Myocyte (in vitro differentiated cells): ENCODE results near the gene BMS1. TPM values are rescaled to one million over a fixed set of nuclear protein-coding genes. Genes with fewer than 3 reads are reported as not detected.
"Not testable (repeated sequence)": the region's sequence is repeated elsewhere in the genome, so short reads cannot be mapped to it uniquely, and the experiment has no call there.

Experiments used
- DNase-seq: peaks from one replicate; pipeline ENCODE4 v3.0.0-alpha.2; 2012; ENCODE audit warnings: low read depth
- total RNA-seq: library from RNA; depleted of rRNA; stranded (reverse); fragments of >200 nt; gene quantifications from 2 replicates; pipeline ENCODE4 v1.2.3, GENCODE V29; 2014

The BMS1 gene
- total RNA-seq, 1 donor from 2014 or later = 16.2 TPM

DNA sequence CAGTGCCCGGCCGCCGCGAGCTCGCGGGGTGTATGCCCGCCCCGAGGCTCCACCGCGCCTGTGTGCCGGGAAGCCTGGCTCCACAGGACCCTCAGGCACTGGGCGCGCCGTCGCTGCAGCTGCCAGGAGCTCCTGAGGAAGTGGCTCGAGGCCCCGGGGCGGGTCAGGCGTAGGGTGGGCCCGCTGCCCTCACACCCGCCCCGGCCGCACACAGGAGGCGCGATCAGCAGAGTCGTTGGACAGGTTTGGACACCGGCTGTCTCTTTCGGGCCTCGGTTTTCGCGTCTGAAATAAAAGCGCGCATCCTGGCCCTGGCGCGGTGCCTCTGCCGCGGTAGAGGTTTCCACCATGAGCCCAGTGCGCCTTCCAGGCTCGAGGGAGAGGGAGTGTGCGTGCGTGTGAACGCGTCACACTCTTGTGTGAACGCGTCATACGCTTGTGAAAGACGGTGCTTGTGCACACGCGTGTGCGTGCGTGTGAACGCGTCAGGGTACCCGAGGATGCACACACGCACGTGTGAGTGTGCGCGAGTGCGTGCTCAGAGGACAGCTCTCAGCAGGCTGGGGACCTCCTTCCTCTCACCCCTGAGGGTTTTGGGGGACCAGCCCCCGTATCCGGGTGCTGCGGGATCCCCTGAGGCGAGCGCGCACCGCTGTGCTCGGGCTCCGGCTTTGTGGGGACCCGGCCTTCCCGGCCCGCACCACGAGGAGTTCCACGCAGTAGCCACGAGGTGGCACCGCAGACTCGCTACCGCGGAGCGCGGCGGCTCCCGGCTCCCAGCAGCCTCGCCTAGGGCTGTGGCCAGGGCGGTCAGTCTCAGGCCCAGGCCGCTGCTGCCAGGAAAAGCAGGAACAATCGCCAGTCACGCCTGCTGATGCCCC is 83.8 kb downstream of the BMS1 start:
- peak; percentile 79 for DNase-seq

DNA sequence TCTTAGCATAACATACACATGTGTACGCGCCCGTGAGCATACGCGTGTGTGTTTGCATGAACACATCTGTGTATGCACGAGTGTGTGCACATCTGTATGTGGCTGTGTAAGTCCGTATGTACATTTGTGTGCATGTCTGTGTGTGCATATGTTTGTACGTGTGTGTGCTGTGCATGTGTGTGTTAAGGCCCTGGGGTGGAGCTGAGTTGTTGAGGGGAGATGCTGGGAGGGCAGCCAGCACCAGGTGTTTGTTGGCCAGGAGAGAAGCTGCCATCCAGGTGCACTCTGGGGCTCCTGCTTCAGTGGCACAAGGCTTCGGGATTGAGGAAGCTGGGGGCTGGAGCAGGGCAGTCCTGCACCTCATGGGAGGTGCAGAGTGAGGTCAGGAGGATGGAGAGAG is 85.0 kb downstream of the BMS1 start:
- DNase-seq = no peak

DNA sequence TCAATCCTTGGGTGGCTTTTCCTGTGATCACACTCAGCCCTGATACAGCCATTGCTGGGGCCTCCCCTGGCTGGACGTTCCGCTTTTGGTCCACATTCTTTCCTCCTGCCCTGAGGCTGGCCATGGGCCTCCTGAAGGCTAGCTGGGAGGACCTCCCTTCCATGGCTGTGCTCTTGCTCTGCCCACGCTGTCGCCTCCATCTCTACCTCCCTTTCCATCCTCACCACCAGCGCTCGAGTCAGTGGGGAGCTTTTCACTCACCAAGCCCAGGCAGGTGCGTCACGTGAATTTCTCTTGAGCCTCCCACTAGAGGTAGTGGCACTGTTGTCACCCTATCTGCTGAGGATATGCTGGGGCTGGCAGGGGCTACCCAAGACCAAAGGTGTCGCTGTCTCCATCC is 85.9 kb downstream of the BMS1 start:
- DNase-seq = no peak

DNA sequence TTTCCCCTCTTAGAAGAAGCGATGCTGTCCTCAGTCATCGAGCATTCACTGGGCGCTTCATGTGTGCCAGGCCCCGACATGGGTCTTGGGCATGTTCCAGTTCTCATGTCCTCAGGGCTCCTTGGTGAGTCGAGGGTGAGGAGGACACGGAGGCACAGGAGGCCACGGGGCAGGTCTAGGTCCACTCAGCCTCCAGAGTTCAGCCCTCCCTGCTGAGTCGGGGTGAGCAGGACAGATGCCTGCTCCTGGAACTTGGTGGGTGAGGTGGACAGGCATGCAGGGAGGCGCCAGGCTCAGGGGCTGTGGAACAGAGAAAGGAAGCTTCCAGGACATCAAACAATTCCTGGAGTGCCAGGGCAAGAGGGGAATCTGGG is 87.4 kb downstream of the BMS1 start:
- no peak for DNase-seq

DNA sequence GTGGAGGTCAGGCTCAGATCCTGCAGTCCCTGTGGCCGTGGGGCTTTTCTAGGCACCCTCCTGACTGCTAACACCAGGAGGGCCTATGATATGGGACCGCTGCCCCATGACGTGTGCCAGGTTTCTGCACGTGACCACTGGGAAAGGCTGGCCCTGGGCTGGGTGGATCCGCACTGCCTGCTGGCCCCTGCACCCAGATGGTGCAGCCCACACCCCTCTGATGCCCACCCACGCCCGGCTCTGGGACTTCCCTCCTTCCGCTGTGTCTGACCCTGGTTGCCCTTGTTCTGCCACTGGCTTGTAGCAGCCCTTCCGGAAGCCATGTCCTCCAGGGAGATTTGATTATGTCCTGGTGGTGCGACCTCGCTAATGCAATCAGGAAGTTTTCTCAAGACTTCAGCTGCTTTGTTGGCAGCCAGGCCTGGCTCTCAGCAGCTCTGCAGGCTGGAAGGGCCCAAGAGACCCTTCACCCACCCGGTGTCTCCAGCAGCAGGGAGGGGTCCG is 88.6 kb downstream of the BMS1 start:
- DNase-seq = not testable (repeated sequence)

DNA sequence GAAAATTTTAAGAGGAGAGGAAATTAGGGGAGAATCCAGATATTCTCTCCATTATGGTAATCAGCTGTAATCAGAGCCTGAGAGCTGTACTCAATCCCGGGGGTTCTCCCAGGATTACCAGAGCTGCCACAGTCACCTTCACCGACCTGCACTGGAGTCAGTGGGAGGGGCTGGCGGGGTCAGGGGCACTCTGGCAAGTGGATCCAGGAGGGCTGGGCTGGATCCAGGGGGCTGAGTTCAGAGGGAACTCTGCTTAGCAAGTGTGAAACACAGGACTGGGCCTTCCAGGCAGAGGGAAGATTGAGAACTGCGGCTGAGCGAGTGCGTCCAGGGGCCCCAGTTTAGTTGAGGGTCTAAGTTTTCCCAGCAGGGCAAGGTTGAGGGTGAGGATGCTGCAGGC is 89.2 kb downstream of the BMS1 start:
- no peak for DNase-seq

DNA sequence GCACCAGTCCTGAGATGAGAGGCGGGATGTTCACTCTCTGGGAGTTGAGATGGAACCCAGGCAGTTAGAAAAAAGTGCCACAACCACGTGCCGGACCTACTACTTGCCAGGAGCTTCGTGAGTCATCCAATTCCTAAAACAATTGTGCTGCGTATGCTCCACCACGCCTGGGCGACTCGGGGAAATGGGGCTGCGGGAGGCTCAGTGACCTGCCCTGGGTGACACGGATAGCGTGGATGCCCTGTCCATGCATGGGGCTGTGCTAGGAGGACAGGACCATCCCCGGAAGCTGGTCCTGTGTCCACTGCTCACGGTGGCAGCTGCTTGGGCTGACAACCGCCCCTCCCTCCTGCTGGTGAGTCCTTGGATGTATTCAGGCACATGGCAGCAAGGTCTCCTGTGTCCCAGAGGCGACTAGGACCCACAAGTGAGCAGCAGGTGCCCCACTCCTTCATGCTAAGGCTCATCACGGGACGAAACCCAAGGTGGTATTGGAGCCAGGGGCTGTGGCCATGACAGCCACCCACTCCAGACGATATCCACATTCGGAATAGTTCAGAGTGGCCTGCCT is 90.4 kb downstream of the BMS1 start:
- DNase-seq = no peak

DNA sequence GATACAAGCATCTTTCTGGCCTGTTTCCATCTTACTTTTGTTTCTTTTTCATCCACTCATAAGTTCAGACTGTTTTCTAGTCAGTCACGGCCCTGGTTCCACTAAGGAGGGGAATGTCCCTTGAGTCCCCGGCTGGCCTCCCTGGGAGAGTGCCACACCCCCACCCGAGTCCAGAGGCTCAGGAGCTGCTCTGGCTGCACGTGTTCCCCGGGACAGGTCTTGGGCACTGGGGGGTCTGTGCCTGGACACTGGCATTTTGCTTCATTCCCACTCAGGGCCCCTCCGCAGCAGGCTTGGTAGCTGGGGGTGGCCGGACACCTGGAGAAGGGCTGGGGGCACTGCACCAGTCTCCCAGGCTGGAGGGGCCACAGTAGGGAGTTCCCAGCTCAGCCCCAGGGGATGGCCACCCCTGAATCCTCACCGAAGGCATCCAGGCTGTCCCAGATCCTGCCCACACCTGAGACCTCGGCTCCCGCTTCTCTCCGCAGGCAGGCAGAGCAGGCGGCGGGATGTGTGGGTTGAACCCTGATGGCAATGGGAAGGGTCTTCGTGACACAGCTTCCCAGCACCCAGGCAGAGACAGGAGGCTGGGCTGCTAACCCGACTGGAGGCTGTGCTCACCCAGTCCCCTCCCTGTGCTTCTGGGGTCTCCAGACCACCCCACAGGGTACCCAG is 92.3 kb downstream of the BMS1 start:
- no peak for DNase-seq

DNA sequence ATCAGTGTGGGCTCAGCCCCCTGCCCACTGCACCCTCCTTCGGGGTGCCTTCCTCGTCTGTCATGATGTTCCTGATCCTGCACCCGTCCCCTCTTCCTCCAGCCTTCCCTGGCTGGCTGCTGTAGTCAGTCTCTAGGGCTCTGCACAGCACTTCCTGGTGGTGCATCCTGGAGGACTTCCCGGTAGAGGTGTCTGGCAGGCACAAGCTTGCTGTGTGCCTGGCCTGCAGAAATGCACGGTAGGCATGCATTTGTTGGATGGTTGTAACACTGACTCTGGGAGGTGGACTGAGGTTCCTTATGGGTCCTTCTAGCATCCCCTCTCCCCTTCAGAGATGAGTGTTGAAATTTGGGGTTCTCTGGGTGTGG is 92.8 kb downstream of the BMS1 start:
- no peak for DNase-seq

DNA sequence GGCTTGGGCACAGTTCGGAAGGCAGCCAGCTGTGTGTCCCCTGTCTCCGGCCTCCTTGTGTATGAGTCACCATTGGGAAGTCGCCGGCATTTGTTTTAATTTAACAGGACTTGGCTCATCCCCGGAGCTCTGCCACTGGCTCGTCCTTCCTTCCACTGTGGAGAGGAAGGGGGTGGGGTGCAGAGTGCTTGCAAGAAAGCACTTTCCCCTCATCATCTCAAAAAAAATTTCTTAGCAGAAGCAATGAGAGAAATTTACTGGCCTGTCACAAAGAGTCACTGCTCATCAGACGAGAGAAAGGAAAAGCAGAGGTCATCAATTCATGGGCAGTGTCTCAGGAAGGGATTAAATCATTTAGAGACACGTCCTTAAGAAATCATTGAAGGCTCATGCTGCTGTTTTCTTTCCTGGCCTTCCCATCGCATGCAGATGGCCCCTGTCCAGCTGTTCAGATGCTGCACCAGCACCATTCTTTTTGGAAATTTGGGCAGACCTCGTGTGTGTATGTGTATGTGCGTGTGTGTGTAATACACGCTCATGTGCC is 93.3 kb downstream of the BMS1 start:
- peak; percentile 43 for DNase-seq

DNA sequence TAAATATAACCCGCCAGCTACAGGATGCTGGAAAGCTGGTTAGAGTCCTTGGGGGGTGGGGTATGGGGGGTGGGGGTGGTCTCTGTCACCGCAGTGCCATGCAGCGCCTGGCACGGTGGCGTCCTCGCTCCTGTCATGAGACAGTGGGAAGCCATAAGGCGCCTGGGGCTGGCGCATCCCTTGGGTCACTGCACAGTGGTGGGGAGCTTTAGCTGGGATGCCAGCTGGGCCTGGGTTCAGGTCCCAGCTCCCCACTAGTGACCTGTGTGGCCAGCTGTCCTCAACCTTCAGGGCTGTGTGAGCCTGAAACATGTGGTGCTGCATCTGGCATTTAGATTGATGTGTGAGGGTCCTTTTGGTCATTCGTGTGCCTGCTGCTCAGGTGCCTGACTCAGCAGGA is 93.9 kb downstream of the BMS1 start:
- DNase-seq = no peak

DNA sequence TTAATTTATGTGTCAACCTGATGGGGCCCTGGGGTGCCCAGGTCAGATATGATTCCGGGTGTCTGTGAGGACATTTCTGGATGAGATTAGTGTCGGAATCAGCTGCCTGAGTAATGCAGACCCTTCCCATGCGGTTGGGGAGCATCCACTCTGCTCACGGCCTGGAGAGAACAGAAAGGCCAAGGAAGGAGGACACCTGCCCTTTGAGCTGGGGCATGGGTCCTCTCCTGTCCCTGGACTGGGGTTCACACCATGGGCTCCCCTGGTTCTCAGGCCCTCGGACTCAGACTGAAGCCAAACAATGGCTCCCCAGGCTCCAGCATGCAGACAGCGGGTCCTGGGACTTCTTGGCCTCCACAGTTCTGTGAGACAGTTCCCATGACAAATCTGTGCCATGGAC is 94.3 kb downstream of the BMS1 start:
- no peak for DNase-seq

DNA sequence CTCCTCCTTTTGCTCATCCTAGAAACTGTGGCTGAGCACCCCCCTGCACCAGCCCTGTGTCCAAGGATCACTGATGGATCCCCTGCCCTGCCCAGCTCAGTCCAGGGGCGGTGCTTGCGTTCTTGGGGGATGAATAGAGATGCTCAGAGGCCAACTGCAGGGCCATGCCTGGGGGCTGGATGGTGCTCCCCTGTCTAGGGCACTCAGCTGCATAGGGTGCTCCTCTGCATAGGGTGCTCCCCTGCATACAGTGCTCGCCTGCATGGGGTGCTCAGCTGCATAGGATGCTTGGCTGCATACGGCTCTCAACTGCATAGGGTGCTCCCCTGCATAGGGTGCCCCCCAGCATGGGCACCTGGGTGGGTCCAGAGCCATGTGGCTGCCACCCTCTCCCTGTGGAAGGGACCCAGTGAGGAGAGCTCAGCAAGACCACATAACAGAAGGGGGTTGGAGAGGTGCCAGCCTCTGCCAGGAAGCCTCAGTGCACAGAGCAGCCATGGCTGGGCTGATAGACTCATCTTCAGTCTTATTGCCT is 95.0 kb downstream of the BMS1 start:
- DNase-seq = no peak

DNA sequence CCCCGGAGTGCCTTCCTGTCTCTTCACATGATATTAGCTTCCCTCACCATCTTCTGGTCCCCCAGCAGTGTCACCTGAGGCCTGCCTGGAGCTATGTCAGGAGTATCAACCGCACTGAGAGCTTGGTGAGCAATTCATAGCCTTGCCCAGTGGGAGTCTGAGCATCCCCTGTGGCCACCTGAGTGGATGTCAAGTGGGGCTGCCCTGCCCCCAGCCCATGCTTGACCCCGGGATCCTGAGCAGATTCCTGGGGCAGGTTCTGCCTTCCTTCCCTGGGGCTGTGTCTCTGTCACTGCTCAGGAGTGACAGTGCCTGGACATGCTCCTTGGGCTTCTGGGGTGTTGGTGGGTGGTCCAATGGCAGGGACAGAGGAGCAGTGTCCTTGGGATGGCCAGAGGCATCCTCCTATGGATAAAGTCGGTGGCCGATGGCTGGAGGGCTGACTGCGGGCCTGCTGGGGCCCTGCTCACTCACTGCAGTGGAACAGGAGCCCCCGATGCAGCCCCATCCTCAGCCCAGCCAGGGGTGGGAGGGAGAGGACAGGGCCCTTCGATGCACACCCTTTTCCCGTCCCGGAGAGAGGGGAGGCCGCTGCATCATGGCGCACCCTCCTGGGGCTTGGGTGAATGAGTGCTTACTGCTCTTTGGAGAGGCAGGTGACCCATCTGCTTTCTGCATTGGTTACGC is 95.7 kb downstream of the BMS1 start:
- no peak for DNase-seq

DNA sequence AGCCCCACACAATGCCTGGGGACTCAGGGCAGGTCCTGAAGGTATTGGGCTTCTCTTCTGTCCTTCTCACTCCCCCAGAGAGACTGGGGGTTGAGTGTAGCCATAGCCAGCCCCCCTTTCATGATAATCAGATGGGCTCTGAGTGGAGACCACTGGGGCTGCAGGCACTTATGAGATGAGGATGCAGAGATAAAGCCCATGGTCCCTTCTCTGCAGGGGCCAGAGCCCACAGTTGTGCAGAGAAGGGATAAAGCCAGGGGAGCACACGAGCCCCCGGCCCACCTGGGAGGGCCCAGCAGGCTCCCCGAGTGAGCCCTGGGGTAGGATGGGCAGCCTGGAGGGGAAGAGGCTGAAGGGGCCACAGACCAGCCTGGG is 96.2 kb downstream of the BMS1 start:
- DNase-seq = no peak

DNA sequence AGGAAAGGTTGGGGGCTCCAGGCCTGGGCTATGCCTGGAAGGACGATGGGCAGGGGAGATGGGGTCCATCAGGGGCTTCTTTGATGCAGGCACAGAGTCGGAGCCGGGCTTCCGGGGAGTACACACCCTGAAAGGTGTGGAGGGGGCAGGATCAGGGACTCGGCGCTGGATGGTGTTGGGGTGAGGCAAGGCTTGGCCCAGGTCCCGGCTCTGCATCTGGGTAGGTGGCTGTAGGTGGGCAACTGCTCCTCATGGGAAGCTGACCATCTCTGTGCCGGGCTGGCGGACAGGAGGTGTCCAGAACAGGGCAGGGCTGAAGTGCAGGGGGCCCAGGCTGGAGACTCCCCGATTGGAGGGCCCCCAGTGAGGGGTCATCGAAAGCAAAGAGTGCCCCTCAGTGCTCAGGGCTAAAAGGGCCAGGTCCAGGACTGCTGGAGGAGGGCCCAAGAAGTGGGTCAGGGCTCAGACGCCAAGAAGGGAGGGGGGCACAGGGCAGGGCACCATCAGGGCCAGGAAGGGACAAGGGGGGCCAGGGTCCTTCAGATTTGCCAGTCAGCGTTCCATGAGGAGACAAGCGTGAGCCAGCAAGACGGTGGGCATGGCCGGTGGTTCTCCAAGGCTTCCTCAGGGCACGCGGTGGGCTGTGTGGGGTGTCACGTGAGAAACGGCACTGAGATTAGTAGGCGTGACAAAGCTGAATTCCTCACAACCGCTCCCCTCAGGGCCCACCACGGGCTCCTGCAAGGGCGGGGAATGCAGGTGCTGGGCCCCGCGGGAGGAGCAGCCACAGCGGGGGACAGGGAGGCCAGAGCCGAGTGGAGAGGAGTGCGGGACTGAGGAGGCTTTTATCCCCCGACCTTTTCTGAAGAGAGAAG is 97.0 kb downstream of the BMS1 start:
- no peak for DNase-seq

DNA sequence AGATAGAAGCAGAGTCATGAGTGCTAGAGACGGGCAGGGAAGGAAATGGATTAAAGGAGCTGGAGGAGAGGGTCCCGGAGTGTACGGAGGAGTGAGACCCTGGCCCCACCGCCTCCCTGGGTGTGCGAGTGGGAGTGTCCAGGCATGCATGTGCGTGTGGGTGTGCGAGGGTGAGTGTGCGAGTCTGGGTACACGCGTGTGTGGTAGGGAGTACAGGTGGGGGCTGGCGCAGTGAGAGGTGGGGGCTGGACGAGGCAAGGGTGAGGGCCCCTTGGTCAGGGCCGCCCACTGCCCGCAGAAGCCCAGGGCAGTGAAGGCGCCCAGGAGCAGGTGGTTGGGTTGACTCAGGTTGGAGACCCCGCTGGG is 97.6 kb downstream of the BMS1 start:
- DNase-seq = no peak

DNA sequence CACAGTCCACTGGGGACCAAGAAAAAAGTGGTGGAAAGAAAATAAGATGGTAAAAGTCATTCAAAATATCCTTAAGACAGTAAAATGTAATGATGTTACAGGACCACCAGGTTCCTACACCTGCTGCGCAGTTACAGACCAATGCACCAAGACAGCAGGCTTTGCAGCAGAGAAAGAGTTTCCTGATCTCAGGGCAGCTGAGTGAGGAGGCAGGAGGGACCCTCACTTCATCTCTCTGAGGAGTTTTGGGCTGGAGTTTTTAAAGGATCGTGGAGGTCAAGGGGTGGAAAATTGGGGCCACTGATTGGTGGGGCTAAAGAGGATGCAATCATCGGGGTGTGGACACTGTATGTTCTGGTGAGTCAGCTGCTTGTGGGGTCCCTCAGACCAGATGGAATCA is 100.0 kb downstream of the BMS1 start:
- no peak for DNase-seq
